Lower lobe of right lung (tissue), 2 donors: ENCODE measurements around the gene URGCP. TPM values are rescaled to one million over a fixed set of nuclear protein-coding genes. Genes with fewer than 3 reads are reported as not detected.
A peak's percentile ranks its signal among the peaks of the same experiment; 100 is the strongest.

Experiments used
- ATAC-seq, 2 donors: fragments of 200-7000 bp; cut with Tn5 transposase; one replicate each; pipeline ENCODE4 v1.9.1; 2020 to 2022; ENCODE audit warnings: mild to moderate bottlenecking in 2 of 2, moderate library complexity in 2 of 2
- DNase-seq: peaks from one replicate; pipeline ENCODE4 v3.0.0-alpha.2; 2020
- H3K27ac ChIP-seq: fragments of 200-600 bp; one replicate; pipeline ENCODE4 v1.8.0; 2022
- H3K27me3 ChIP-seq: fragments of 200-600 bp; one replicate; pipeline ENCODE4 v1.8.0; 2022; ENCODE audit warnings: low read depth
- H3K36me3 ChIP-seq: fragments of 200-600 bp; one replicate; pipeline ENCODE4 v1.8.0; 2022; ENCODE audit warnings: mild to moderate bottlenecking
- H3K4me1 ChIP-seq: fragments of 200-600 bp; one replicate; pipeline ENCODE4 v1.8.0; 2022
- H3K4me3 ChIP-seq: fragments of 200-600 bp; one replicate; pipeline ENCODE4 v1.8.0; 2022; ENCODE audit warnings: mild to moderate bottlenecking
- H3K9me3 ChIP-seq: fragments of 200-600 bp; one replicate; pipeline ENCODE4 v1.8.0; 2022
- CTCF ChIP-seq: fragments of 200-600 bp; IDR thresholded peaks from one replicate; pipeline ENCODE4 v1.8.0; 2022; ENCODE audit warnings: antibody characterized with exemption, mild to moderate bottlenecking
- intact Hi-C: fragments of 100-400 bp; cut with DNase I; formaldehyde crosslinking; loops from one replicate; pipeline ENCODE4 v1.11.0; 2022
- total RNA-seq: library from RNA; stranded (reverse); fragmentation: NEBNext Ultra II Directional; extraction: Animal tissue kit (Norgen Biotek cat#: 25700); gene quantifications from one replicate; pipeline ENCODE4 v1.2.1, GENCODE V29; 2021
- donor health status: DM: no; HTN: yes; CAD: no; lungs with severe emphysema.

Gene URGCP
- total RNA-seq, 1 donor from 2014 or later, result 26.1 TPM

GRCh38 chr7:43895847-43896415, 10.5 kb downstream of the URGCP start:
- no peak overlapping the region for H3K4me3 ChIP-seq
- no peak for TF ChIP-seq CTCF
- no peaks in the 10 kb centered on the region for H3K36me3 ChIP-seq
- no peaks in the 10 kb centered on the region for H3K9me3 ChIP-seq
- peaks cover 10% of the 10 kb centered on the region for H3K4me1 ChIP-seq
- no peak for DNase-seq
- H3K27me3 ChIP-seq, result no peaks in the 10 kb centered on the region
- no peak overlapping the region for H3K27ac ChIP-seq
- intact Hi-C loops, result no loop called here
- ATAC-seq, result no peak

GRCh38 chr7:43891069-43891955, 15.1 kb downstream of the URGCP start:
- H3K9me3 ChIP-seq, result no peaks in the 10 kb centered on the region
- TF ChIP-seq CTCF, result no peak
- peaks cover 14% of the 10 kb centered on the region for H3K36me3 ChIP-seq
- DNase-seq (no peak), ATAC-seq (no peak)
- H3K4me3 ChIP-seq, result no peak overlapping the region
- H3K27ac ChIP-seq, result no peak overlapping the region
- no peaks in the 10 kb centered on the region for H3K27me3 ChIP-seq
- intact Hi-C loops, result no loop called here
- peaks cover 18% of the 10 kb centered on the region for H3K4me1 ChIP-seq

GRCh38 chr7:43890468-43890867, 15.9 kb downstream of the URGCP start:
- DNase-seq, result no peak
- Histone ChIP-seq H3K4me1 (peaks cover 18% of the 10 kb centered on the region), H3K9me3 (no peaks in the 10 kb centered on the region), H3K27ac (no peak overlapping the region), H3K4me3 (no peak overlapping the region), H3K27me3 (no peaks in the 10 kb centered on the region), H3K36me3 (peaks cover 22% of the 10 kb centered on the region)
- intact Hi-C loops, result no loop called here
- TF ChIP-seq CTCF, result no peak
- ATAC-seq, result peak in 1 of 2 donors; percentile 32

GRCh38 chr7:43888993-43889945, 17.1 kb downstream of the URGCP start:
- no peak for TF ChIP-seq CTCF
- H3K27me3 ChIP-seq, result no peaks in the 10 kb centered on the region
- H3K9me3 ChIP-seq, result no peaks in the 10 kb centered on the region
- no peak overlapping the region for H3K27ac ChIP-seq
- H3K4me3 ChIP-seq, result no peak overlapping the region
- DNase-seq (no peak), ATAC-seq (no peak)
- intact Hi-C loops, result no loop called here
- H3K4me1 ChIP-seq, result peaks cover 18% of the 10 kb centered on the region
- H3K36me3 ChIP-seq, result peaks cover 34% of the 10 kb centered on the region

- H3K36me3 ChIP-seq, result peaks cover 73% of the 10 kb centered on the region
- TF ChIP-seq CTCF, result no peak
- intact Hi-C loops, result no loop called here
- no peak overlapping the region for H3K4me3 ChIP-seq
- no peaks in the 10 kb centered on the region for H3K27me3 ChIP-seq
- peaks cover 6% of the 10 kb centered on the region for H3K4me1 ChIP-seq
- H3K27ac ChIP-seq, result no peak overlapping the region
- DNase-seq (no peak), ATAC-seq (no peak)
- no peaks in the 10 kb centered on the region for H3K9me3 ChIP-seq
Measured at GRCh38 chr7:43884617-43885016, 21.8 kb downstream of the URGCP start.
